Neural crest cell (in vitro differentiated cells): ENCODE results near the gene MZB1. TPM values are rescaled to one million over a fixed set of nuclear protein-coding genes. Genes with fewer than 3 reads are reported as not detected.

Experiments used
- DNase-seq: peaks from one replicate; pipeline ENCODE4 v3.0.0; 2021; ENCODE audit warnings: low read depth, mixed read lengths, low spot score
- H3K27ac Mint-ChIP-seq: one replicate; pipeline ENCODE4 v1.8.0; 2021; ENCODE audit warnings: mild to moderate bottlenecking, mixed read lengths; ENCODE audit not compliant: unreplicated experiment
- H3K27me3 Mint-ChIP-seq: 2 replicates; pipeline ENCODE4 v1.8.0; 2021; ENCODE audit warnings: low read depth, mild to moderate bottlenecking, mixed read lengths
- H3K36me3 Mint-ChIP-seq: 2 replicates; pipeline ENCODE4 v1.8.0; 2021; ENCODE audit warnings: low read depth, mild to moderate bottlenecking, mixed read lengths
- H3K4me1 Mint-ChIP-seq: 2 replicates; pipeline ENCODE4 v1.8.0; 2021; ENCODE audit warnings: mixed read lengths
- H3K4me3 Mint-ChIP-seq: one replicate; pipeline ENCODE4 v1.8.0; 2021; ENCODE audit warnings: mild to moderate bottlenecking, mixed read lengths
- H3K9me3 Mint-ChIP-seq: 2 replicates; pipeline ENCODE4 v1.8.0; 2021; ENCODE audit warnings: mixed read lengths
- CTCF ChIP-seq: fragments of 200-600 bp; sonication (generic); conservative IDR thresholded peaks from 2 replicates; pipeline ENCODE4 v1.5.0; 2021; ENCODE audit warnings: antibody characterized with exemption, mild to moderate bottlenecking
- total RNA-seq: library from RNA; stranded (reverse); gene quantifications from 2 replicates; pipeline ENCODE4 v1.2.1, GENCODE V29; 2021

The MZB1 gene
- total RNA-seq, 1 donor from 2014 or later, result 0.30 TPM

GRCh38 chr5:139403418-139403786 is 13.7 kb upstream of the MZB1 start:
- no peak for DNase-seq
- TF ChIP-seq CTCF, result no peak
- H3K4me3 Mint-ChIP-seq, result peak overlapping the region; percentile 95
- peaks cover 23% of the 10 kb centered on the region for H3K4me1 Mint-ChIP-seq
- no peaks in the 10 kb centered on the region for H3K36me3 Mint-ChIP-seq
- H3K27ac Mint-ChIP-seq, result peak overlapping the region; percentile 100
- no peaks in the 10 kb centered on the region for H3K9me3 Mint-ChIP-seq
- H3K27me3 Mint-ChIP-seq, result no peaks in the 10 kb centered on the region

GRCh38 chr5:139402561-139403158 is 12.9 kb upstream of the MZB1 start:
- Mint-ChIP-seq H3K27ac (no peak overlapping the region), H3K27me3 (no peaks in the 10 kb centered on the region), H3K4me1 (peaks cover 23% of the 10 kb centered on the region), H3K36me3 (no peaks in the 10 kb centered on the region), H3K4me3 (peak overlapping the region; percentile 95), H3K9me3 (no peaks in the 10 kb centered on the region)
- TF ChIP-seq CTCF, result peak; percentile 48
- no peak for DNase-seq

GRCh38 chr5:139401546-139401945 is 11.8 kb upstream of the MZB1 start:
- Mint-ChIP-seq H3K27me3 (peaks cover 6% of the 10 kb centered on the region), H3K4me3 (peak overlapping the region; percentile 54), H3K27ac (peak overlapping the region; percentile 57), H3K36me3 (peaks cover 4% of the 10 kb centered on the region), H3K9me3 (no peaks in the 10 kb centered on the region), H3K4me1 (peaks cover 23% of the 10 kb centered on the region)
- TF ChIP-seq CTCF, result no peak
- DNase-seq, result no peak

GRCh38 chr5:139399501-139400121 is 9.9 kb upstream of the MZB1 start:
- H3K4me1 Mint-ChIP-seq, result peaks cover 23% of the 10 kb centered on the region
- no peak for TF ChIP-seq CTCF
- H3K36me3 Mint-ChIP-seq, result peaks cover 4% of the 10 kb centered on the region
- DNase-seq, result no peak
- peaks cover 22% of the 10 kb centered on the region for H3K27me3 Mint-ChIP-seq
- no peak overlapping the region for H3K4me3 Mint-ChIP-seq
- H3K27ac Mint-ChIP-seq, result no peak overlapping the region
- H3K9me3 Mint-ChIP-seq, result no peaks in the 10 kb centered on the region

GRCh38 chr5:139397921-139398320 is 8.2 kb upstream of the MZB1 start:
- Mint-ChIP-seq H3K4me1 (peaks cover 6% of the 10 kb centered on the region), H3K36me3 (peaks cover 4% of the 10 kb centered on the region), H3K27me3 (peaks cover 38% of the 10 kb centered on the region), H3K27ac (no peak overlapping the region), H3K4me3 (no peak overlapping the region), H3K9me3 (no peaks in the 10 kb centered on the region)
- TF ChIP-seq CTCF, result no peak
- no peak for DNase-seq
